Activated CD8-positive, alpha-beta T cell treated with anti-CD3 and anti-CD28 coated beads, Interleukin-2, amount 10 ng/mL, durations not matched to agents 7 days and 5 days (primary cell): Measurements from ENCODE around the gene CP. TPM values are rescaled to one million over a fixed set of nuclear protein-coding genes. Genes with fewer than 3 reads are reported as not detected.
"Not testable (repeated sequence)": the region's sequence is repeated elsewhere in the genome, so short reads cannot be mapped to it uniquely, and the experiment has no call there.

ENCODE experiments used
- ATAC-seq: fragments of 150-1000 bp; cut with Tn5 transposase; one replicate; pipeline ENCODE4 v1.10.0; 2021; ENCODE audit warnings: moderate library complexity
- CTCF ChIA-PET: fragments of 350-600 bp; sonication (Branson Sonifier 250); formaldehyde crosslinking; loops from one replicate; lab custom pipeline; 2021; ENCODE audit warnings: antibody characterized with exemption; lab: Charles Lee
- POLR2A ChIA-PET: fragments of 350-600 bp; sonication (Branson Sonifier 250); formaldehyde crosslinking; loops from one replicate; lab custom pipeline; 2021; ENCODE audit warnings: antibody characterized with exemption; lab: Charles Lee
- DNase-seq: peaks from one replicate; pipeline ENCODE4 v3.0.0-alpha.2; 2020
- H3K27ac Mint-ChIP-seq: one replicate; pipeline ENCODE4 v1.8.0; 2021; ENCODE audit warnings: mild to moderate bottlenecking, mixed read lengths
- H3K27me3 Mint-ChIP-seq: one replicate; pipeline ENCODE4 v1.8.0; 2021; ENCODE audit warnings: low read depth, mixed read lengths
- H3K36me3 Mint-ChIP-seq: one replicate; pipeline ENCODE4 v1.8.0; 2021; ENCODE audit warnings: low read depth, mixed read lengths
- H3K4me1 Mint-ChIP-seq: one replicate; pipeline ENCODE4 v1.8.0; 2021; ENCODE audit warnings: low read depth, mixed read lengths
- H3K4me3 Mint-ChIP-seq: one replicate; pipeline ENCODE4 v1.8.0; 2021; ENCODE audit warnings: mild to moderate bottlenecking, mixed read lengths
- H3K9me3 Mint-ChIP-seq: one replicate; pipeline ENCODE4 v1.8.0; 2022; ENCODE audit warnings: mixed read lengths; ENCODE audit not compliant: insufficient read depth
- total RNA-seq, 2 experiments: library from RNA; stranded (reverse); gene quantifications; one replicate each; pipeline ENCODE4 v1.2.3, GENCODE V29; 2021

Gene CP
- total RNA-seq, 2 experiments from 2014 or later: not detected

DNA sequence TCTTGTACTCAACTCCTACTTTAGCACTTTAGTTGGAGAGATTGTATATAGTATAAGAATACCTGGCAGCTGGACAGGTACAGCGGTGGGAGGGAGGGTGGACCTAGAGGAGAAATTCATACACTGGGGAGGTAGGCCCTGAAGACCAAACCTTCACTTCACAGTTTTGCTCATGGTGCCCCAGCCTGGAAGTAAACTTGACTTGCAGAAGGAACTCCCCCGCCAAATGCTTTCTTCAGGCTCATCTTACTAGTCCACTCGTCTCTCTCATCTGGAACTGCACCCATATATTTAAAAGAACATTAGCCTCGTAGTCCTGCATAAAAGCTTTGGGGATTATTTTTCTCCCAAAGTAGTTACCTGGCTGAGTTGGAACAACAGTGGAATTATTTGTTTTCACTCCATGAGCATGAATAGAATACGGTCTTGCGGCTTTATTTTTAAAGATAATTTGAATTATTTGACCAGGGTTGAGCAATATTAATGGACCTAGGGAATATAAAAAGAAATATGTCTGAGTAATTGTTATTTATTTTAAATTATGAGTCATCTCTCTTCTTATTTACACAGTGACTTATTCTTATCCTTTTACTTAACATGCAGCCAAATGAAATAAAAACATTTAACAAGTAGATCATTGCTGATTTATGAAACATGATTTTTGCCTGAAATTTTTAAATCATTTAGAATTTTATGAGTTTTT, 25.5 kb upstream of the CP start:
- H3K36me3 Mint-ChIP-seq: no peaks in the 10 kb centered on the region
- H3K4me1 Mint-ChIP-seq: peaks cover 32% of the 10 kb centered on the region
- no peaks in the 10 kb centered on the region for H3K9me3 Mint-ChIP-seq
- CTCF ChIA-PET: no interaction called here
- no peaks in the 10 kb centered on the region for H3K27me3 Mint-ChIP-seq
- no peak for DNase-seq
- no peak overlapping the region for H3K27ac Mint-ChIP-seq
- POLR2A ChIA-PET: no interaction called here
- no peak for ATAC-seq
- no peak overlapping the region for H3K4me3 Mint-ChIP-seq

DNA sequence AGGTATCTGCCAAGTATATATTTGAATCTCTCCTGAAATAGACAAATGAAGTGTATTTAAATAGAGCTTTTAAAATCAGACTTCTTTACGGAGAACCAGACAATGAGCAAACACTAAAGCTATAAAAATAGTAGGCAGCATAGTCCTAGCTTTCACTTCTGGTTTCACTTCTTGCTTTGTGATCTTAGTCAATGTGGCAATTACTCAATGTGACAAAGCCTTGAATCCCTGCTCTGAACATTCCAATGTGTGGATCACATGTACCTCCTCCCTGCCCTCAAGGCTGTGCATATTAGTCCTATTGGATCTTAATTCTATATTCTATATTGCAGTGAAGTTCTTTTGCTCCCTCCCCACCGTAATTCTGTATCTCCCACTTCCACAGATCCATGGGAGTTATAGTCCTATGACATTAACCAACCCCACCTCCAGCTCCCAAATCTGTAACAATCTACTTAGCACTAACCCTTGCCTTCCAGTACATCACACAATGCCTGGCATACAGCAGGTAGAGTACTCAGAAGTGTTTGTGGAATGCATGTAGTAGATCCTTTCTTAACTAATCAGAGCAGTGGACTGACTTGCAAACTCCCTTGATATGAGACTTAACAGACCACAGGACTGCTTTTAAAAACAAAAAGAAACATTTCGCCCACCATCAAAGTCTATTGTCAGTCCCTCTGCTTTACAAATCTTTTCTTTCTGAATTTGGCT, 24.3 kb upstream of the CP start:
- H3K9me3 Mint-ChIP-seq: no peaks in the 10 kb centered on the region
- ChIA-PET CTCF (interaction anchor here (0.6 to 1.4 kb wide), 5 partner anchors 9 to 291 kb away, joined by 3 to 4 read pairs (median 3); no protein-coding TSS in a partner anchor), POLR2A (interaction anchor here (1.0 kb wide), 1 partner anchor 117 kb away, joined by 5 read pairs; the partner anchor contains the start of gene HPS3)
- DNase-seq (no peak), ATAC-seq (peak; percentile 73)
- H3K27me3 Mint-ChIP-seq: no peaks in the 10 kb centered on the region
- peak overlapping the region; percentile 49 for H3K4me3 Mint-ChIP-seq
- H3K27ac Mint-ChIP-seq: peak overlapping the region; percentile 44
- peaks cover 32% of the 10 kb centered on the region for H3K4me1 Mint-ChIP-seq
- H3K36me3 Mint-ChIP-seq: no peaks in the 10 kb centered on the region

DNA sequence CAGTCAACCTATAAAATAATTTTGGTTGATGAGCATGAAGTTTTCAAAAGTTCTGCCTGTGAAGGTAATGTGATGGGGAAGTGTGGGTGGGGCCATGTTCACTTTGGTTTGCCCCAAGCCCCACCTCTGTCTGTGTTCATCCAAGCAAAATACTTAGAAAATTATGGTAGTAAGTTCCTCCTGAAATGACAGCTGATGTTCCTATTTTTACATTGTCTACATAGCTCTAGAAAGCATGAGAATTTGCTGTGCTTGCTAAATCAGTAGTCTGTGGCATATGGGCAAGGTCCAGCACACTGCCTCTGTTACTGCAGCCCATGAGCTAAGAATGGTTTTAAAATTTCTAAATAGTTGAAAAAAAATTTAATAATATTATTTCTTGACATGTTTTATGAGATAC, 21.9 kb upstream of the CP start:
- H3K9me3 Mint-ChIP-seq: no peaks in the 10 kb centered on the region
- POLR2A ChIA-PET: no interaction called here
- peaks cover 27% of the 10 kb centered on the region for H3K4me1 Mint-ChIP-seq
- ATAC-seq (no peak), DNase-seq (no peak)
- H3K4me3 Mint-ChIP-seq: no peak overlapping the region
- H3K27me3 Mint-ChIP-seq: peaks cover 5% of the 10 kb centered on the region
- H3K36me3 Mint-ChIP-seq: no peaks in the 10 kb centered on the region
- H3K27ac Mint-ChIP-seq: no peak overlapping the region
- CTCF ChIA-PET: interaction anchor here (1.1 kb wide), 1 partner anchor 10 kb away, joined by 4 read pairs; no protein-coding TSS in a partner anchor

DNA sequence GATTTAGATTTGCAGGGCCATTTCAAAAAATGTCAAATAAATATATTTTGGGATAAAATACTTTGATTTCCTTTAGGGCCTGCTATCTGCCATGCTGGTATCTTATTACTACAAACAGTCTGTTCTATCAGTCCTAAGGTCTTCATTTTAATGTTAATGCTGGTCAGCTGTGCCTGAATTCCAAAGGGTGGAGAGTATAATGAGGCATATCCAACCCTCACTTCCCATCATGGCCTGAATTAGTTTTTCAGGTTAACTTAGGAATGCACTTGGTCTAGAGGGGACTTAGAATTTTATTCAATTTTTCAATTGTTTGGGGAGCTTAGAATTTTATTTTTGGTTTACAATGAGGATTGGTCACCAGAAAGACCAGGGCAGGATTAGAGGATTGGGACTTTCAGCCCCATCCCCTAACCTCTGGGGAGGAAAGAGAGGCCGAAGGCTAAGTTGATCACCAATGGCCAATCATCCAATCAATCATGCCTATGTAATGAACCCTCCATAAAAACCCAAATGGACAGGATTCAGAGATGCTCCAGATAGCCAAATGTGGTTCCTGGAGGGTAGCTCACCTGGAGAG, 17.8 kb upstream of the CP start:
- no peaks in the 10 kb centered on the region for H3K36me3 Mint-ChIP-seq
- no peaks in the 10 kb centered on the region for H3K9me3 Mint-ChIP-seq
- peaks cover 22% of the 10 kb centered on the region for H3K27me3 Mint-ChIP-seq
- ChIA-PET CTCF (no interaction called here), POLR2A (no interaction called here)
- no peak overlapping the region for H3K27ac Mint-ChIP-seq
- no peak overlapping the region for H3K4me3 Mint-ChIP-seq
- H3K4me1 Mint-ChIP-seq: peaks cover 5% of the 10 kb centered on the region
- no peak for ATAC-seq
- DNase-seq: no peak

DNA sequence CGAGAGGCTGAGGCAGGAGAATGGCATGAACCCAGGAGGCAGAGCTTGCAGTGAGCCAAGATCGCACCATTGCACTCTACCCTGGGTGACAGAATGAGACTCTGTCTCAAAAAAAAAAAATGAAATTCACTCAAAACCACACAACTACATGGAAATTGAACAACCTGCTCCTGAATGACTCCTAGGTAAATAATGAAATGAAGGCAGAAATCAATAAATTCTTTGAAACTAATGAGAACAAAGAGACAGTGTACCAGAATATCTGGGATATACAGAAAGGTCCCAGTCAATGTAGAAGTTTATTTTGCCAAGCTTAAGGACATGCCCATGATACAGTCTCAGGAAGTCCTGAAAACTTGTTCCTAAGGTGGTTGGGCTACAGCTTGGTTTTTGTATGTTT, 16.6 kb upstream of the CP start:
- H3K36me3 Mint-ChIP-seq, ATAC-seq, DNase-seq, H3K27ac Mint-ChIP-seq, CTCF ChIA-PET, H3K9me3 Mint-ChIP-seq, H3K4me3 Mint-ChIP-seq, POLR2A ChIA-PET, H3K4me1 Mint-ChIP-seq: not testable (repeated sequence)
- H3K27me3 Mint-ChIP-seq: peaks cover 22% of the 10 kb centered on the region

DNA sequence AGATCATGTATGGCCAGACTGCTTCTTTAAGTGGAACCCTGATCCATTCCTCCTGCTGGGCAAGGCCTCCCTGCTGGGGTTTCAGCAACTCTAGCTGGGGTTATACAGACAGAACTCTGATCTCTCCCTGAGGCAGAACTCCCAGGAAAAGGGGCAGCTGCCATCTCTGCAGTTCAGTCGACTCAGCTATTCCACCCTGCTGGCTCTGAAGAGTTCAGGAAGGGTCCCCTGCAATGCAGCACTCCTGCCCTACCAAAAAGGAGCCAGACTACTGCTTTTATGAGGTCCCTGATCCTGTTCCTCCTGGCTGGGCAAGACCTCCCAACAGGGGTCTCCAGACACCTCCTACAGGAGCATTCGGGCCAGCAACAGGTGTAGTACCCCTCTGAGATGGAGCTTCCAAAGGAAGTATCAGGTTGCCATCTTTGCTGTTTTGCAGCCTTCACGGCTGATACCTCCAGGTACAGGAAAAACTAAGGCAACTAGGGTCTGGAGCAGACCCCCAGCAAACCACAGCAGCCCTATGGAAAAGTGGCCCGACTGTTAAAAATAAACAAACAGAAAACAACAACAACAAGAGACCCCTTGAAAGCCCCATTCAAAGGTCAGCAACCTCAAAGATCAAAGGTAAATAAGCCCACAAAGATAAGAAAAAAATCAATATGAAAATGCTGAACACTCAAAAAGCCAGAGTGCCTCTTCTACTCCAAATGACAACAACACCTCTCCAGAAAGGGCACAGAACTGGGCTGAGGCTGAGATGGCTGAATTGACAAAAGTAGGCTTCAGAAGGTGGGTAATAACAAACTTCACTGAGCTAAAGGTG, 14.2 kb upstream of the CP start:
- Mint-ChIP-seq H3K4me3 (no peak overlapping the region), H3K4me1 (no peaks in the 10 kb centered on the region), H3K27me3 (peaks cover 22% of the 10 kb centered on the region), H3K9me3 (no peaks in the 10 kb centered on the region), H3K36me3 (no peaks in the 10 kb centered on the region), H3K27ac (no peak overlapping the region)
- no peak for DNase-seq
- ATAC-seq: no peak
- POLR2A ChIA-PET: interaction anchor here (0.6 kb wide), 1 partner anchor 482 kb away, joined by 3 read pairs; no protein-coding TSS in a partner anchor
- CTCF ChIA-PET: interaction anchor here (1.2 kb wide), 1 partner anchor 10 kb away, joined by 3 read pairs; no protein-coding TSS in a partner anchor

DNA sequence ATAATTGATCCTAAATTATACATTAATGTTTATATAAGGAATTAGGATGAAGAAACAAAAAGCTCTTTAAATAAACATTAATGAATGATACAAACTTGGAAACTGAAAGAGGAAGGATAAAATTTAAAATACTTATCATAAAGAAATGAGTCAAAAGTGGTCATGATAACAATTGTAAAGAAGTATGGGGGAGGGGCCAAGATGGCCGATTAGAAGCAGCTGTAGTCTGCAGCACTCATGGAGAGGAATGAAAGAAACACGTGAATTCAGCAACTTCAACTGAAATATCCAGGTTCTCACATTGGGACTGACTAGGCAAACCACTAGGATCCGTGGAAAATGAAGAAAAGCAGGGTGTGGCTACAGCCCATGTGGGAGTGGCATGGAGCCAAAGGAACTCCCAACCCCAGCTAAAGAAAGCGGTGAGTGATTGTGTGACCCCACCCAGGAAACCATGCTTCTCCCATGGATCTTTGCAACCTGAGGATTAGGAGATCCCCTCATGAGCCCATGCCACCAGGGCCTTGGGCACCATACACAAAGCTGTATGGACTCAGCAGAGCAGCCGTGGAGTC, 13.1 kb upstream of the CP start:
- peaks cover 23% of the 10 kb centered on the region for H3K27me3 Mint-ChIP-seq
- H3K36me3 Mint-ChIP-seq: no peaks in the 10 kb centered on the region
- ChIA-PET POLR2A (interaction anchor here (0.6 kb wide), 1 partner anchor 483 kb away, joined by 3 read pairs; no protein-coding TSS in a partner anchor), CTCF (interaction anchor here (1.0 to 1.2 kb wide), 2 partner anchors 11 to 105 kb away, joined by 3 read pairs; no protein-coding TSS in a partner anchor)
- no peaks in the 10 kb centered on the region for H3K9me3 Mint-ChIP-seq
- H3K4me1 Mint-ChIP-seq: no peaks in the 10 kb centered on the region
- ATAC-seq (no peak), DNase-seq (no peak)
- H3K4me3 Mint-ChIP-seq: no peak overlapping the region
- H3K27ac Mint-ChIP-seq: no peak overlapping the region

DNA sequence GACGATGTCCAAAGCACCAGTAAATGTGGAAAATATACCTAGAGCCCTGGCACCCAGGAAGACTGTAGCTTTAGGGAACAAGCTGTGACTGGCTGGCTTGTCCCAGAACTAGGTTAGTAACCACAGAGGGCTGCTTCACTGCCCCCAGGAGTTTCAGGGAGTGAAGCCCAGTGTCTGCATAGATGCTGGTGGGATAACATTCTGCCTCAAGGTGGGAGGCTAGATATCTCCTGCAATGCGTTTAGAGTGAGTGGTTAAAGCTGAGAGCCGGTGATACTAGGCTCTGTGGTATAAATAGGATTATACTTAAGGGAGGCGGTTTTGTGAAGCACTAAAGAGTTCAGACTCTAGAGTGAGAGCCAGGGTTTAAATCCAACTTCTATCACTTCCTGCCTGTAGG, 11.7 kb upstream of the CP start:
- ChIA-PET POLR2A (no interaction called here), CTCF (interaction anchor here (0.7 kb wide), 1 partner anchor 42 kb away, joined by 3 read pairs; no protein-coding TSS in a partner anchor)
- DNase-seq (no peak), ATAC-seq (no peak)
- Mint-ChIP-seq H3K27ac (no peak overlapping the region), H3K4me3 (no peak overlapping the region), H3K27me3 (peaks cover 22% of the 10 kb centered on the region), H3K9me3 (no peaks in the 10 kb centered on the region), H3K4me1 (no peaks in the 10 kb centered on the region), H3K36me3 (no peaks in the 10 kb centered on the region)

DNA sequence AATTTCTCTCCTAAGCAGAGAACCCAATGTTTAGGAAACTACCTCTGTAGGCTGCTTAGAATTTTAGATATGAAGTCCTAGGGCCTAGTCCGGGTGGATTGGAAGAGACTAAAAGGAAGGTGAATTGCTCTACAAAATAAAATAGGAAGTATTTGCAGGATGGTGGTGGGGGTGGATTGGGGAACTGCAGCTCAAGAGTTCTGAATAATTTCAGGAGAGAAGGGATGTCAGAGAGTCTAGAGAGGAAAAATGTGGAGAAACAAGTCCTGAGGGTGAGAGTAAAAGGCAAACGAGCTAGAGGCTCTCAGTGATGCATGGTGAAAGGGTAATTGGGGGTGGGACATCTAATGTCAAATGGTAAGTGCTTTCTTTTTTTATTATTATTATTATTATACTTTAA, 10.2 kb upstream of the CP start:
- H3K27me3 Mint-ChIP-seq: peaks cover 15% of the 10 kb centered on the region
- no peak overlapping the region for H3K4me3 Mint-ChIP-seq
- H3K27ac Mint-ChIP-seq: no peak overlapping the region
- DNase-seq (no peak), ATAC-seq (no peak)
- H3K9me3 Mint-ChIP-seq: no peaks in the 10 kb centered on the region
- CTCF ChIA-PET: no interaction called here
- POLR2A ChIA-PET: no interaction called here
- H3K36me3 Mint-ChIP-seq: no peaks in the 10 kb centered on the region
- H3K4me1 Mint-ChIP-seq: no peaks in the 10 kb centered on the region

DNA sequence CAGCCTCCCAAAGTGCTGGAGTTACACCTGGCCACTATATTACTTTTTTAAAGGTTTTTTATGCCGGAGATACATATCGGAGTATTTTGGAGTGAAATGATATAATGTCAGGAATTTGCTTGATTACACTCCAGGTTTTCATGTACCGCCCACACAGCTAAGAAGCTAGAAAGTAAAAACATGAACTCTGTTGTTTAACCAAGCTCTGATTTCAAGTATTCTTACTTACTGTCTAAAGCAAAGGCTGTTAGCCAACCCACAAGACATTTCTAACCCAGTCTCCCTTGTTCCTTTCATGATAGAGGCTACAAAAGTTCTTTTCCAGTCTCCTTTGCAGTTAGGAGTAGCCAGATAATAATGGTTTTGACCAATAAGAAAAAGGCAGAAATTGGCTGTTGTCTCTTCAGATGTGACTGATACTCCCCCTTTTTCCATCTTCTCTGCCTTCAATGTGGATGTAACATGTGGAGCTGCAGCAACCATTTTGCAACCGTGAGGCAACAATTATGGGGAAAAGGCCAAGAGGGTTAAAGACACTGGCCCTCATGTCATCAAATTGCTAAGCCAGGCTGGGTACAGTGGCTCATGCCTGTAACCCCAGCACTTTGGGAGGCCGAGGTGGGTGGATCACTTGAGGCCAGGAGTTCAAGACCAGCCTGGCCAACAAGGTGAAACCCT, 6.1 kb upstream of the CP start:
- ChIA-PET CTCF (no interaction called here), POLR2A (no interaction called here)
- DNase-seq (no peak), ATAC-seq (no peak)
- Mint-ChIP-seq H3K36me3 (peaks cover 2% of the 10 kb centered on the region), H3K4me3 (no peak overlapping the region), H3K27ac (no peak overlapping the region), H3K9me3 (no peaks in the 10 kb centered on the region), H3K27me3 (peaks cover 7% of the 10 kb centered on the region), H3K4me1 (peaks cover 25% of the 10 kb centered on the region)

DNA sequence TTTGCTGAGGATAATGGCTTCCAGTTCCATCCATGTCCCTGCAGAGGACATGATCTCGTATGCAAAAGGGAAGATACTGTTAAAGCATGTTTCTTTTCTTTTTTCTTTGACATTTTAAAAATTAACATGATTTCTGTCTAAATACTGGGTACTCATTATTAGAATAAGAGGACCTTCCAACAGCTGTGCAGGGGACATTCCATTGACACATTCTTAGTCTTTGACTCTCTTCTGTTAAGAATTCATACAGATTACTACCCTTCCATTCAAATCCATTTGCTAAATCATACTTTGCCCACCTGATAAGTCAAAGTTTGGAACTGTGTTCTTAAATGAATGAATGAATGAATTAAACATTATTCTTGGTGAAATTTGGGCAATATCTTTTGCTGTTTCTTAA, 5.1 kb upstream of the CP start:
- H3K4me1 Mint-ChIP-seq: peaks cover 25% of the 10 kb centered on the region
- CTCF ChIA-PET: no interaction called here
- POLR2A ChIA-PET: no interaction called here
- no peaks in the 10 kb centered on the region for H3K9me3 Mint-ChIP-seq
- H3K36me3 Mint-ChIP-seq: peaks cover 2% of the 10 kb centered on the region
- ATAC-seq: no peak
- no peak for DNase-seq
- H3K27me3 Mint-ChIP-seq: peaks cover 7% of the 10 kb centered on the region
- H3K27ac Mint-ChIP-seq: no peak overlapping the region
- H3K4me3 Mint-ChIP-seq: no peak overlapping the region
